H9 (cell line): Measurements from ENCODE around the gene TPM2. TPM values are rescaled to one million over a fixed set of nuclear protein-coding genes. Genes with fewer than 3 reads are reported as not detected.

Experiments used
- DNase-seq: peaks from one replicate; pipeline ENCODE4 v3.0.0-alpha.2; 2017
- H2AFZ ChIP-seq: one replicate; pipeline ENCODE4 v1.6.1; 2013; ENCODE audit warnings: mild to moderate bottlenecking, low read length, control low read depth, moderate library complexity
- H2AK5ac ChIP-seq: 2 replicates; pipeline ENCODE4 v1.6.1; 2013; ENCODE audit warnings: low read length, control low read depth, mixed read lengths; ENCODE audit not compliant: insufficient read length
- H2BK120ac ChIP-seq: one replicate; pipeline ENCODE4 v1.6.1; 2013; ENCODE audit warnings: low read depth, mild to moderate bottlenecking, low read length, control low read depth, inconsistent platforms; ENCODE audit not compliant: poor library complexity, severe bottlenecking
- H2BK12ac ChIP-seq: 2 replicates; pipeline ENCODE4 v1.6.1; 2013; ENCODE audit warnings: low read length, control low read depth, mixed read lengths, low read depth; ENCODE audit not compliant: insufficient read length
- H2BK15ac ChIP-seq: 2 replicates; pipeline ENCODE4 v1.6.1; 2013; ENCODE audit warnings: low read depth, low read length, control low read depth
- H2BK20ac ChIP-seq: one replicate; pipeline ENCODE4 v1.6.1; 2013; ENCODE audit warnings: low read depth, mild to moderate bottlenecking, low read length, control low read depth, inconsistent platforms; ENCODE audit not compliant: poor library complexity, severe bottlenecking
- H2BK5ac ChIP-seq: 2 replicates; pipeline ENCODE4 v1.6.1; 2013; ENCODE audit warnings: low read length, control low read depth, mixed read lengths; ENCODE audit not compliant: insufficient read length
- H3K14ac ChIP-seq: 2 replicates; pipeline ENCODE4 v1.6.1; 2013; ENCODE audit warnings: low read length, control low read depth; ENCODE audit not compliant: insufficient read depth
- H3K18ac ChIP-seq: 2 replicates; pipeline ENCODE4 v1.6.1; 2013; ENCODE audit warnings: low read depth, mild to moderate bottlenecking, mixed read lengths, low read length, control low read depth; ENCODE audit not compliant: insufficient read length
- H3K23ac ChIP-seq: 2 replicates; pipeline ENCODE4 v1.6.1; 2013; ENCODE audit warnings: low read length, control low read depth, mixed read lengths, low read depth; ENCODE audit not compliant: insufficient read length
- H3K23me2 ChIP-seq: 2 replicates; pipeline ENCODE4 v1.6.1; 2013; ENCODE audit warnings: low read depth, mild to moderate bottlenecking, mixed read lengths, low read length, control low read depth; ENCODE audit not compliant: insufficient read length, poor library complexity, severe bottlenecking
- H3K27ac ChIP-seq: 2 replicates; pipeline ENCODE4 v1.5.1; 2013; ENCODE audit warnings: low read length, control low read depth, mixed read lengths, low read depth; ENCODE audit not compliant: insufficient read length
- H3K27me3 ChIP-seq: 2 replicates; pipeline ENCODE4 v1.6.1; 2013; ENCODE audit warnings: low read length, control low read depth, inconsistent platforms; ENCODE audit not compliant: insufficient read depth
- H3K4ac ChIP-seq: 2 replicates; pipeline ENCODE4 v1.6.1; 2013; ENCODE audit warnings: low read depth, mild to moderate bottlenecking, control low read depth, inconsistent platforms, low read length, moderate library complexity
- H3K4me1 ChIP-seq: 2 replicates; pipeline ENCODE4 v1.6.1; 2013; ENCODE audit warnings: low read length, control low read depth, inconsistent platforms; ENCODE audit not compliant: insufficient read depth
- H3K4me2 ChIP-seq: 2 replicates; pipeline ENCODE4 v1.6.1; 2013; ENCODE audit warnings: low read length, control low read depth, mixed read lengths; ENCODE audit not compliant: insufficient read length, insufficient read depth
- H3K56ac ChIP-seq: 2 replicates; pipeline ENCODE4 v1.6.1; 2013; ENCODE audit warnings: low read depth, mild to moderate bottlenecking, mixed read lengths, low read length, control low read depth; ENCODE audit not compliant: insufficient read length
- H3K79me1 ChIP-seq: 2 replicates; pipeline ENCODE4 v1.6.1; 2013; ENCODE audit warnings: low read depth, mild to moderate bottlenecking, moderate library complexity, low read length, control low read depth, inconsistent platforms; ENCODE audit not compliant: insufficient read depth, poor library complexity, severe bottlenecking
- H3K79me2 ChIP-seq: 2 replicates; pipeline ENCODE4 v1.6.1; 2013; ENCODE audit warnings: low read length, control low read depth, inconsistent platforms; ENCODE audit not compliant: insufficient read depth
- H3K9ac ChIP-seq: 2 replicates; pipeline ENCODE4 v1.6.1; 2013; ENCODE audit warnings: low read length, control low read depth, mixed read lengths; ENCODE audit not compliant: insufficient read length; ENCODE audit errors: extremely low read depth
- H3K9me3 ChIP-seq: one replicate; pipeline ENCODE4 v1.6.1; 2013; ENCODE audit warnings: low read depth, low read length, inconsistent platforms; ENCODE audit not compliant: control insufficient read depth
- H3T11ph ChIP-seq: one replicate; pipeline ENCODE4 v1.6.1; 2013; ENCODE audit warnings: mild to moderate bottlenecking, low read length, control low read depth, inconsistent platforms
- H4K20me1 ChIP-seq: one replicate; pipeline ENCODE4 v1.6.1; 2013; ENCODE audit not compliant: control insufficient read depth, insufficient read length, insufficient read depth
- H4K5ac ChIP-seq: 2 replicates; pipeline ENCODE4 v1.6.1; 2013; ENCODE audit warnings: low read depth, mild to moderate bottlenecking, mixed read lengths, low read length, control low read depth; ENCODE audit not compliant: insufficient read length
- H4K8ac ChIP-seq: replicated peaks from 2 replicates; pipeline ENCODE4 v1.6.1; 2013; ENCODE audit warnings: low read length, control low read depth, mixed read lengths, low read depth; ENCODE audit not compliant: insufficient read length
- H4K91ac ChIP-seq: 2 replicates; pipeline ENCODE4 v1.6.1; 2013; ENCODE audit warnings: low read depth, mild to moderate bottlenecking, moderate library complexity, mixed read lengths, low read length, control low read depth; ENCODE audit not compliant: insufficient read length
- H3K27ac Mint-ChIP-seq, 3 experiments: 2 replicates in 2 of 3; 3 replicates in 1 of 3; pipeline ENCODE4 v1.8.0; 2020 to 2021; ENCODE audit warnings: mixed read lengths in 3 of 3, mild to moderate bottlenecking in 1 of 3, moderate library complexity in 1 of 3
- H3K27me3 Mint-ChIP-seq: 2 replicates; pipeline ENCODE4 v1.8.0; 2021; ENCODE audit warnings: low read depth, mild to moderate bottlenecking, moderate library complexity, mixed read lengths
- H3K36me3 Mint-ChIP-seq, 3 experiments: 2 replicates in 2 of 3; 3 replicates in 1 of 3; pipeline ENCODE4 v1.8.0; 2020 to 2021; ENCODE audit warnings: low read depth in 3 of 3, mixed read lengths in 3 of 3; ENCODE audit not compliant: insufficient read depth in 1 of 3
- H3K4me1 Mint-ChIP-seq, 2 experiments: 2 replicates each; pipeline ENCODE4 v1.8.0; 2020; ENCODE audit warnings: mixed read lengths in 2 of 2
- H3K4me3 Mint-ChIP-seq, 2 experiments: 2 replicates in 1 of 2; 3 replicates in 1 of 2; pipeline ENCODE4 v1.8.0; 2020 to 2021; ENCODE audit warnings: mild to moderate bottlenecking in 2 of 2, mixed read lengths in 2 of 2, moderate library complexity in 1 of 2
- H3K9me3 Mint-ChIP-seq, 2 experiments: 2 replicates in 1 of 2; 3 replicates in 1 of 2; pipeline ENCODE4 v1.8.0; 2020; ENCODE audit warnings: mild to moderate bottlenecking in 2 of 2, mixed read lengths in 2 of 2, moderate library complexity in 1 of 2
- WGBS: extraction: QIAGEN DNeasy Blood & Tissue Kit; methylation state at CpG from one replicate; pipeline ENCODE4 v1.1.7; 2013; ENCODE audit warnings: missing lambda C conversion rate, low lambda C conversion rate, mixed read lengths; ENCODE audit not compliant: insufficient read length; ENCODE audit errors: extremely low coverage; 5-methylcytosine and 5-hydroxymethylcytosine counted together
- total RNA-seq: library from RNA; stranded (reverse); gene quantifications from 2 replicates; pipeline ENCODE4 v1.2.1, GENCODE V29; 2021
- TF ChIP-seq, protein P1 (sequence below): fragments of 200-600 bp; sonication (generic); conservative IDR thresholded peaks from 3 replicates; pipeline ENCODE4 v1.8.0; 2021; ENCODE audit warnings: antibody characterized with exemption, mild to moderate bottlenecking

The TPM2 gene
- total RNA-seq, 1 experiment from 2014 or later, result 225 TPM

DNA sequence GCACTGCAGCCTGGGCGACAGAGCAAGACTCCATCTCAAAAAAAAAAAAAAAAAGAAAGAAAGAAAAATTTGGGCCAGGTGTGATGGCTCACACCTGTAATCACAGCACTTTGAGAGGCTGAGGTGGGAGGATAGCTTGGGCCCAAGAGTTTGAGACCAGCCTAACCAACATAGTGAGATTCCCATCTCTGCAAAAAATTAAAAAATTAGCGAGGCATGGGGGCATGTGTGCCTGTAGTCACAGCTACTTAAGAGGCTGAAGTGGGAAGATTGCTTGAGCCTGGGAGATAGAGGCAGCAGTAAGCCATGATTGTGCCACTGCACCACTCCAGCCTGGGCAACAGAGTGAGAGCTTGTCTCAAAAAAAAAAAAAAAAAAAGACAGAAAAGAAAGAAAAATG is 36.1 kb downstream of the TPM2 start:
- Histone ChIP-seq H3K9ac (no peak overlapping the region), H3K23ac (no peak overlapping the region), H3T11ph (no peak overlapping the region), H3K9me3 (no peaks in the 10 kb centered on the region), H4K5ac (no peak overlapping the region), H3K27ac (no peak overlapping the region), H3K4ac (no peak overlapping the region), H2AFZ (no peak overlapping the region), H3K79me2 (no peaks in the 10 kb centered on the region), H3K27me3 (0 out of 2 replicates have a peak, but pooled peaks cover 2% of the 10 kb centered on the region), H2BK15ac (no peak overlapping the region), H3K79me1 (no peaks in the 10 kb centered on the region), H2BK12ac (no peak overlapping the region), H3K23me2 (peaks cover 7% of the 10 kb centered on the region), H3K18ac (no peak overlapping the region), H3K56ac (no peak overlapping the region), H2BK120ac (no peak overlapping the region), H4K91ac (no peak overlapping the region), H2BK20ac (no peak overlapping the region), H3K14ac (no peak overlapping the region), H4K20me1 (no peaks in the 10 kb centered on the region), H3K4me2 (no peak overlapping the region), H3K4me1 (peaks cover 3% of the 10 kb centered on the region; the same call in 1 of the 2 replicates), H2AK5ac (no peak overlapping the region), H2BK5ac (no peak overlapping the region), H4K8ac (no peak overlapping the region)
- Mint-ChIP-seq H3K36me3 (peaks cover 0 to 2% (median 0%) of the 10 kb centered on the region in 3 experiments; a peak in 1 of 7 replicates), H3K27ac (no peak overlapping the region), H3K27me3 (peaks cover 18% of the 10 kb centered on the region), H3K4me3 (no peak overlapping the region), H3K4me1 (peaks cover 22 to 29% of the 10 kb centered on the region in 2 experiments), H3K9me3 (peaks cover 2 to 3% of the 10 kb centered on the region in 2 experiments; a peak in 3 of 5 replicates)
- DNase-seq, result no peak
- TF ChIP-seq, protein P1, sequence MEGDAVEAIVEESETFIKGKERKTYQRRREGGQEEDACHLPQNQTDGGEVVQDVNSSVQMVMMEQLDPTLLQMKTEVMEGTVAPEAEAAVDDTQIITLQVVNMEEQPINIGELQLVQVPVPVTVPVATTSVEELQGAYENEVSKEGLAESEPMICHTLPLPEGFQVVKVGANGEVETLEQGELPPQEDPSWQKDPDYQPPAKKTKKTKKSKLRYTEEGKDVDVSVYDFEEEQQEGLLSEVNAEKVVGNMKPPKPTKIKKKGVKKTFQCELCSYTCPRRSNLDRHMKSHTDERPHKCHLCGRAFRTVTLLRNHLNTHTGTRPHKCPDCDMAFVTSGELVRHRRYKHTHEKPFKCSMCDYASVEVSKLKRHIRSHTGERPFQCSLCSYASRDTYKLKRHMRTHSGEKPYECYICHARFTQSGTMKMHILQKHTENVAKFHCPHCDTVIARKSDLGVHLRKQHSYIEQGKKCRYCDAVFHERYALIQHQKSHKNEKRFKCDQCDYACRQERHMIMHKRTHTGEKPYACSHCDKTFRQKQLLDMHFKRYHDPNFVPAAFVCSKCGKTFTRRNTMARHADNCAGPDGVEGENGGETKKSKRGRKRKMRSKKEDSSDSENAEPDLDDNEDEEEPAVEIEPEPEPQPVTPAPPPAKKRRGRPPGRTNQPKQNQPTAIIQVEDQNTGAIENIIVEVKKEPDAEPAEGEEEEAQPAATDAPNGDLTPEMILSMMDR, result no peak
- WGBS, result no CpG with 5 or more reads among the region's 2 CpGs
